Transverse colon (tissue), 4 donors: ENCODE data around the gene PSMF1.

Source experiments
- EP300 ChIP-seq: sonication (generic); formaldehyde crosslinking; IDR thresholded peaks from one replicate; pipeline ENCODE4 v1.6.1; 2017; ENCODE audit warnings: antibody characterized with exemption, low read depth
- POLR2A ChIP-seq: fragments of 450-650 bp; IDR thresholded peaks from one replicate; pipeline ENCODE4 v1.6.1; 2016; ENCODE audit warnings: antibody characterized with exemption, mild to moderate bottlenecking, moderate library complexity
- POLR2AphosphoS5 ChIP-seq, 3 donors: sonication (generic); formaldehyde crosslinking; IDR thresholded peaks; one replicate each; pipeline ENCODE4 v1.6.1; 2016; ENCODE audit warnings: antibody characterized with exemption in 3 of 3
- TF ChIP-seq, protein P1 (sequence below), 5 experiments: fragments of 200-600 bp in 3 of 5; fragments of 450-650 bp in 2 of 5; sonication (generic) in 3 of 5; IDR thresholded peaks; 1 replicate in 2 of 5; 2 replicates in 3 of 5; pipeline ENCODE4 v1.5.1; 2016 to 2017; ENCODE audit warnings: antibody characterized with exemption in 5 of 5, inconsistent platforms in 3 of 5, mild to moderate bottlenecking in 2 of 5, moderate library complexity in 1 of 5

GRCh38 chr20:1204113-1204512 lies 85.7 kb downstream of the PSMF1 start:
- TF ChIP-seq, protein P1, sequence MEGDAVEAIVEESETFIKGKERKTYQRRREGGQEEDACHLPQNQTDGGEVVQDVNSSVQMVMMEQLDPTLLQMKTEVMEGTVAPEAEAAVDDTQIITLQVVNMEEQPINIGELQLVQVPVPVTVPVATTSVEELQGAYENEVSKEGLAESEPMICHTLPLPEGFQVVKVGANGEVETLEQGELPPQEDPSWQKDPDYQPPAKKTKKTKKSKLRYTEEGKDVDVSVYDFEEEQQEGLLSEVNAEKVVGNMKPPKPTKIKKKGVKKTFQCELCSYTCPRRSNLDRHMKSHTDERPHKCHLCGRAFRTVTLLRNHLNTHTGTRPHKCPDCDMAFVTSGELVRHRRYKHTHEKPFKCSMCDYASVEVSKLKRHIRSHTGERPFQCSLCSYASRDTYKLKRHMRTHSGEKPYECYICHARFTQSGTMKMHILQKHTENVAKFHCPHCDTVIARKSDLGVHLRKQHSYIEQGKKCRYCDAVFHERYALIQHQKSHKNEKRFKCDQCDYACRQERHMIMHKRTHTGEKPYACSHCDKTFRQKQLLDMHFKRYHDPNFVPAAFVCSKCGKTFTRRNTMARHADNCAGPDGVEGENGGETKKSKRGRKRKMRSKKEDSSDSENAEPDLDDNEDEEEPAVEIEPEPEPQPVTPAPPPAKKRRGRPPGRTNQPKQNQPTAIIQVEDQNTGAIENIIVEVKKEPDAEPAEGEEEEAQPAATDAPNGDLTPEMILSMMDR (IDR thresholded peaks at IDR 0.05): no peak
- TF ChIP-seq POLR2A (no peak), POLR2AphosphoS5 (IDR thresholded peaks at IDR 0.05) (no peak), EP300 (no peak)
